Fibroblast of lung (primary cell): Measurements from ENCODE around the gene CELF5. TPM values are rescaled to one million over a fixed set of nuclear protein-coding genes. Genes with fewer than 3 reads are reported as not detected.
"Not testable (repeated sequence)": the region's sequence is repeated elsewhere in the genome, so short reads cannot be mapped to it uniquely, and the experiment has no call there.

Experiments used
- DNase-seq, 2 donors: peaks; one replicate each; pipeline versions ENCODE4 v3.0.0 to v3.0.0-alpha.2; 2010; ENCODE audit warnings: low read depth in 2 of 2
- H2AFZ ChIP-seq: 2 replicates; pipeline ENCODE4 v1.5.1; 2012; ENCODE audit warnings: low read length, control low read depth, inconsistent platforms
- H3K27ac ChIP-seq: 2 replicates; pipeline ENCODE4 v1.5.1; 2011; ENCODE audit warnings: low read length, control low read depth; ENCODE audit not compliant: insufficient read depth
- H3K27me3 ChIP-seq: 2 replicates; pipeline ENCODE4 v1.5.1; 2011; ENCODE audit warnings: mild to moderate bottlenecking, low read length; ENCODE audit not compliant: control insufficient read depth, insufficient read depth
- H3K36me3 ChIP-seq: 2 replicates; pipeline ENCODE4 v1.5.1; 2011; ENCODE audit warnings: low read length; ENCODE audit not compliant: control insufficient read depth, insufficient read depth
- H3K4me1 ChIP-seq: 2 replicates; pipeline ENCODE4 v1.5.1; 2011; ENCODE audit warnings: low read length; ENCODE audit not compliant: control insufficient read depth, insufficient read depth; ENCODE audit errors: extremely low read depth
- H3K4me2 ChIP-seq: 2 replicates; pipeline ENCODE4 v1.5.1; 2011; ENCODE audit warnings: low read length, control low read depth; ENCODE audit not compliant: insufficient read depth; ENCODE audit errors: extremely low read depth
- H3K4me3 ChIP-seq, 4 experiments: fragments of 200-600 bp in 1 of 4; sonication (generic) in 1 of 4; replicated peaks in 1 of 4; 2 replicates each; pipeline ENCODE4 v1.5.1; 2011 to 2016; ENCODE audit warnings: low read length in 4 of 4, low read depth in 3 of 4, mild to moderate bottlenecking in 3 of 4, control low read depth in 2 of 4, inconsistent platforms in 1 of 4, mixed read lengths in 1 of 4; ENCODE audit not compliant: insufficient read depth in 1 of 4; ENCODE audit errors: control extremely low read depth in 1 of 4
- H3K79me2 ChIP-seq: 2 replicates; pipeline ENCODE4 v1.5.1; 2012; ENCODE audit warnings: mild to moderate bottlenecking, low read length, inconsistent platforms; ENCODE audit not compliant: control insufficient read depth, insufficient read depth
- H3K9ac ChIP-seq: 2 replicates; pipeline ENCODE4 v1.5.1; 2011; ENCODE audit warnings: mild to moderate bottlenecking, low read length, control low read depth; ENCODE audit not compliant: insufficient read depth
- H3K9me3 ChIP-seq: 2 replicates; pipeline ENCODE4 v1.5.1; 2012; ENCODE audit warnings: low read depth, low read length; ENCODE audit not compliant: control insufficient read depth, insufficient read depth
- H4K20me1 ChIP-seq: 2 replicates; pipeline ENCODE4 v1.5.1; 2011; ENCODE audit warnings: low read length; ENCODE audit not compliant: control insufficient read depth, insufficient read depth; ENCODE audit errors: extremely low read depth
- CTCF ChIP-seq, 2 donors: IDR thresholded peaks in 1 of 2; conservative IDR thresholded peaks in 1 of 2; 1 replicate in 1 of 2; 2 replicates in 1 of 2; pipeline ENCODE4 v1.5.1; 2011 to 2012; ENCODE audit warnings: low read length in 2 of 2, control low read depth in 1 of 2, inconsistent platforms in 1 of 2, low read depth in 1 of 2, mild to moderate bottlenecking in 1 of 2
- EZH2 ChIP-seq: IDR thresholded peaks from 2 replicates; pipeline ENCODE4 v1.5.1; 2012; ENCODE audit warnings: low read length, control low read depth, mild to moderate bottlenecking; ENCODE audit errors: missing control alignments
- polyA plus RNA-seq, 2 donors: library from polyadenylated mRNA; depleted of rRNA in 1 of 2; stranded (reverse) in 1 of 2; unstranded in 1 of 2; fragments of >200 nt; gene quantifications; 2 replicates each; pipeline ENCODE4 v1.2.1, GENCODE V29; 2011 to 2012; ENCODE audit warnings: missing spikeins in 1 of 2
- total RNA-seq: library from RNA; depleted of rRNA; stranded (reverse); fragments of >200 nt; gene quantifications from 2 replicates; pipeline ENCODE4 v1.2.1, GENCODE V29; 2014

CELF5 gene
- total and polyA plus RNA-seq, 2 donors (not counting 1 experiment from before 2014, with no cell fraction given), result under 0.01 TPM; not detected in 1

GRCh38 chr19:3328743-3329142 lies 104.3 kb downstream of the CELF5 start:
- Histone ChIP-seq H3K27me3 (peaks cover 2% of the 10 kb centered on the region), H4K20me1 (no peaks in the 10 kb centered on the region), H3K27ac (no peak overlapping the region), H3K79me2 (no peaks in the 10 kb centered on the region), H3K9ac (no peak overlapping the region), H3K4me2 (no peak overlapping the region), H3K9me3 (no peaks in the 10 kb centered on the region), H2AFZ (no peak overlapping the region), H3K36me3 (no peaks in the 10 kb centered on the region), H3K4me1 (no peaks in the 10 kb centered on the region), H3K4me3 (no peak overlapping the region)
- TF ChIP-seq EZH2 (no peak), CTCF (conservative IDR thresholded peaks at IDR 0.05 in 1 of 2, IDR thresholded peaks at IDR 0.05 in 1 of 2; ENCODE audit: low read depth in 1 of 2, low read length in 2 of 2) (no peak)
- no peak for DNase-seq

- Histone ChIP-seq H3K4me1 (peaks cover 2% of the 10 kb centered on the region), H3K4me2 (no peak overlapping the region), H3K27me3 (peaks cover 2% of the 10 kb centered on the region), H3K27ac (no peak overlapping the region), H3K36me3 (no peaks in the 10 kb centered on the region), H3K9me3 (no peaks in the 10 kb centered on the region), H3K79me2 (no peaks in the 10 kb centered on the region), H3K4me3 (no peak overlapping the region), H2AFZ (no peak overlapping the region), H3K9ac (no peak overlapping the region), H4K20me1 (no peaks in the 10 kb centered on the region)
- no peak for DNase-seq
- TF ChIP-seq EZH2 (no peak), CTCF (conservative IDR thresholded peaks at IDR 0.05 in 1 of 2, IDR thresholded peaks at IDR 0.05 in 1 of 2; ENCODE audit: low read depth in 1 of 2, low read length in 2 of 2) (no peak)
Observed at GRCh38 chr19:3330047-3330446, 105.6 kb downstream of the CELF5 start.

DNA sequence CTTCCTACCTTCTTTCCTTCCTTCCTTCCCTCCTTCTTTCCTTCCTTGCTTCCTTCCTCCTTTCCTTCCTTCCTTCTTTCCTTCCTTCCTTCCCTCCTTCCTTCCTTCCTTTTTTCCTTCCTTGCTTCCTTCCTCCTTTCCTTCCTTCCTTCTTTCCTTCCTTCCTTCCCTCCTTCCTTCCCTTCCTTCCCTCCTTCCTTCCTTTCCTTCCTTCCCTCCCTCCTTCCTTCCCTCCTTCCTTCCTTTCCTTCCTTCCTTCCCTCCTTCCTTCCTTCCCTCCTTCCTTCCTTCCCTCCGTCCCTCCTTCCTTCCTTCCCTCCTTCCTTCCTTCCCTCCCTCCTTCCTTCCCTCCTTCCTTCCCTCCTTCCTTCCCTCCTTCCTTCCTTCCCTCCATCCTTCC lies 107.8 kb downstream of the CELF5 start:
- not testable (repeated sequence) for H3K9me3 ChIP-seq, H3K4me2 ChIP-seq, H4K20me1 ChIP-seq, H3K36me3 ChIP-seq, H3K4me3 ChIP-seq, H3K27ac ChIP-seq, H3K27me3 ChIP-seq, H3K79me2 ChIP-seq, H2AFZ ChIP-seq, H3K9ac ChIP-seq, DNase-seq
- peaks cover 21% of the 10 kb centered on the region for H3K4me1 ChIP-seq
